ENCODE measurements around the gene EFCAB9. TPM values are rescaled to one million over a fixed set of nuclear protein-coding genes. Genes with fewer than 3 reads are reported as not detected.

EFCAB9 gene
- total RNA-seq, 1 donor from 2014 or later = not detected

- H3K4me3 ChIP-seq = no peak overlapping the region
- peaks cover 39% of the 10 kb centered on the region for H3K4me1 Mint-ChIP-seq
- H3K36me3 ChIP-seq = no peaks in the 10 kb centered on the region
- peak overlapping the region; percentile 53 for H3K4me2 ChIP-seq
- peaks cover 22% of the 10 kb centered on the region for H3K4me1 ChIP-seq
- no peaks in the 10 kb centered on the region for H3K9me3 ChIP-seq (ENCODE audit: low read depth)
- TF ChIP-seq EZH2 (IDR thresholded peaks at IDR 0.05) (no peak), EZH2phosphoT487 (IDR thresholded peaks at IDR 0.05) (no peak), CTCF (IDR thresholded peaks at IDR 0.05) (no peak)
- no peak overlapping the region for H2AFZ ChIP-seq (replicated peaks)
- H3K27ac ChIP-seq = no peak overlapping the region
- H3K9ac ChIP-seq = no peak overlapping the region
- no peak overlapping the region for H3K27ac Mint-ChIP-seq
- H3K79me2 ChIP-seq (ENCODE audit: low read depth) = no peaks in the 10 kb centered on the region
- H3K4me3 Mint-ChIP-seq = no peak overlapping the region
- H3F3A ChIP-seq (ENCODE audit: low read depth) = peaks cover 16% of the 10 kb centered on the region
- no peaks in the 10 kb centered on the region for H3K36me3 Mint-ChIP-seq
- H3K27me3 Mint-ChIP-seq (ENCODE audit: insufficient read depth, low read depth) = peaks cover 3% of the 10 kb centered on the region
- H3K9me3 Mint-ChIP-seq = no peaks in the 10 kb centered on the region
- peaks cover 17% of the 10 kb centered on the region for H4K20me1 ChIP-seq (ENCODE audit: low read depth)
- DNase-seq (ENCODE audit: low spot score) = peak; percentile 69
- no peaks in the 10 kb centered on the region for H3K27me3 ChIP-seq
Observed at GRCh38 chr5:172171118-172171517, 22.9 kb upstream of the EFCAB9 start.

- H3K36me3 ChIP-seq = no peaks in the 10 kb centered on the region
- peaks cover 16% of the 10 kb centered on the region for H3F3A ChIP-seq (ENCODE audit: low read depth)
- H3K27ac Mint-ChIP-seq = peak overlapping the region; percentile 50
- peaks cover 15% of the 10 kb centered on the region for H4K20me1 ChIP-seq (ENCODE audit: low read depth)
- H3K4me1 Mint-ChIP-seq = peaks cover 33% of the 10 kb centered on the region
- H3K4me3 ChIP-seq = no peak overlapping the region
- H3K4me2 ChIP-seq = no peak overlapping the region
- peaks cover 17% of the 10 kb centered on the region for H3K4me1 ChIP-seq
- H3K9me3 ChIP-seq (ENCODE audit: low read depth) = no peaks in the 10 kb centered on the region
- H3K4me3 Mint-ChIP-seq = peak overlapping the region; percentile 22
- H2AFZ ChIP-seq (replicated peaks) = no peak overlapping the region
- H3K27ac ChIP-seq = no peak overlapping the region
- H3K36me3 Mint-ChIP-seq = no peaks in the 10 kb centered on the region
- no peaks in the 10 kb centered on the region for H3K9me3 Mint-ChIP-seq
- H3K9ac ChIP-seq = no peak overlapping the region
- H3K79me2 ChIP-seq (ENCODE audit: low read depth) = no peaks in the 10 kb centered on the region
- TF ChIP-seq CTCF (IDR thresholded peaks at IDR 0.05) (no peak), EZH2 (IDR thresholded peaks at IDR 0.05) (no peak), EZH2phosphoT487 (IDR thresholded peaks at IDR 0.05) (no peak)
- H3K27me3 Mint-ChIP-seq (ENCODE audit: insufficient read depth, low read depth) = peaks cover 3% of the 10 kb centered on the region
- no peaks in the 10 kb centered on the region for H3K27me3 ChIP-seq
- no peak for DNase-seq (ENCODE audit: low spot score)
Observed at GRCh38 chr5:172172912-172173563, 20.9 kb upstream of the EFCAB9 start.

GRCh38 chr5:172173564-172174153, 20.3 kb upstream of the EFCAB9 start:
- Histone ChIP-seq H2AFZ (replicated peaks) (no peak overlapping the region), H3K27ac (no peak overlapping the region), H3K27me3 (no peaks in the 10 kb centered on the region), H3F3A (ENCODE audit: low read depth) (peaks cover 16% of the 10 kb centered on the region), H3K9ac (no peak overlapping the region), H3K79me2 (ENCODE audit: low read depth) (no peaks in the 10 kb centered on the region), H3K4me1 (peaks cover 20% of the 10 kb centered on the region), H3K9me3 (ENCODE audit: low read depth) (no peaks in the 10 kb centered on the region), H3K4me3 (no peak overlapping the region), H3K36me3 (no peaks in the 10 kb centered on the region), H4K20me1 (ENCODE audit: low read depth) (peaks cover 10% of the 10 kb centered on the region), H3K4me2 (no peak overlapping the region)
- TF ChIP-seq CTCF (IDR thresholded peaks at IDR 0.05) = no peak
- TF ChIP-seq EZH2 (IDR thresholded peaks at IDR 0.05) = no peak
- TF ChIP-seq EZH2phosphoT487 (IDR thresholded peaks at IDR 0.05) = no peak
- peak overlapping the region; percentile 50 for H3K27ac Mint-ChIP-seq
- H3K27me3 Mint-ChIP-seq (ENCODE audit: insufficient read depth, low read depth) = peaks cover 3% of the 10 kb centered on the region
- peaks cover 2% of the 10 kb centered on the region for H3K36me3 Mint-ChIP-seq
- H3K9me3 Mint-ChIP-seq = no peaks in the 10 kb centered on the region
- H3K4me1 Mint-ChIP-seq = peaks cover 34% of the 10 kb centered on the region
- no peak for DNase-seq (ENCODE audit: low spot score)
- H3K4me3 Mint-ChIP-seq = peak overlapping the region; percentile 22

Data from neural progenitor cell (in vitro differentiated cells).